GM12878 (cell line): ENCODE measurements around the gene FAM24B. TPM values are rescaled to one million over a fixed set of nuclear protein-coding genes. Genes with fewer than 3 reads are reported as not detected.

Source experiments
- ATAC-seq: fragments of 200-7000 bp; cut with Tn5 transposase; 3 replicates; pipeline ENCODE4 v1.9.1; 2020; ENCODE audit warnings: mild to moderate bottlenecking, moderate library complexity
- BruUV-seq: library from RNA; stranded (reverse); fragments of 400-500 nt; replicated peaks from 2 replicates; lab custom pipeline; 2021; lab: Mats Ljungman, UMichigan
- CTCF ChIA-PET: fragments of 300-600 bp; sonication (Branson Sonifier 250); formaldehyde crosslinking; extraction: SDS; loops from one replicate; lab custom pipeline; 2021; ENCODE audit warnings: inconsistent platforms; lab: Yijun Ruan, JAX
- POLR2A ChIA-PET: fragments of 350-600 bp; formaldehyde crosslinking; extraction: SDS; loops from one replicate; lab custom pipeline; 2021; ENCODE audit warnings: inconsistent platforms; lab: Charles Lee
- RAD21 ChIA-PET: fragments of 300-600 bp; sonication (Branson Sonifier 250); formaldehyde crosslinking; loops from one replicate; lab custom pipeline; 2023; ENCODE audit warnings: antibody characterized with exemption; ENCODE audit not compliant: unreplicated experiment; lab: Charles Lee
- SMC1A ChIA-PET: fragments of 300-600 bp; sonication (Branson Sonifier 250); formaldehyde crosslinking; loops from one replicate; lab custom pipeline; 2023; ENCODE audit not compliant: unreplicated experiment, uncharacterized antibody; lab: Charles Lee
- DNase-seq: peaks from one replicate; pipeline ENCODE4 v3.0.0-alpha.2; 2011; ENCODE audit warnings: low read depth, low spot score
- FAIRE-seq: peaks from 3 replicates; lab custom pipeline; 2011; peaks lifted over from hg19 to GRCh38; lab: Jason Lieb, UNC
- H2AFZ ChIP-seq: 2 replicates; pipeline ENCODE4 v1.6.0; 2011; ENCODE audit warnings: low read depth, low read length, control low read depth; ENCODE audit not compliant: control insufficient read depth
- H3K27ac ChIP-seq: 2 replicates; pipeline ENCODE4 v1.5.1; 2011; ENCODE audit warnings: control low read depth; ENCODE audit not compliant: control insufficient read depth, insufficient read depth
- H3K27me3 ChIP-seq, 2 experiments: replicated peaks in 1 of 2; 2 replicates each; pipeline versions ENCODE4 v1.6.0 to v1.6.1; 2011; ENCODE audit warnings: low read length in 1 of 2; ENCODE audit not compliant: control insufficient read depth in 2 of 2, insufficient read depth in 2 of 2
- H3K36me3 ChIP-seq, 2 experiments: 2 replicates each; pipeline ENCODE4 v1.5.1; 2011; ENCODE audit warnings: low read length in 1 of 2; ENCODE audit not compliant: control insufficient read depth in 2 of 2, insufficient read depth in 2 of 2
- H3K4me1 ChIP-seq: 2 replicates; pipeline ENCODE4 v1.6.1; 2011; ENCODE audit warnings: mild to moderate bottlenecking, low read length, moderate library complexity, mixed read lengths; ENCODE audit not compliant: control insufficient read depth, insufficient read depth
- H3K4me2 ChIP-seq: 2 replicates; pipeline ENCODE4 v1.6.0; 2011; ENCODE audit warnings: control low read depth; ENCODE audit not compliant: control insufficient read depth, insufficient read depth
- H3K4me3 ChIP-seq: fragments of 200-600 bp; sonication (generic); 2 replicates; pipeline ENCODE4 v1.5.1; 2016
- H3K79me2 ChIP-seq: 2 replicates; pipeline ENCODE4 v1.6.0; 2011; ENCODE audit warnings: low read length; ENCODE audit not compliant: control insufficient read depth, insufficient read depth
- H3K9ac ChIP-seq: 2 replicates; pipeline ENCODE4 v1.8.0; 2011; ENCODE audit warnings: low read length, control low read depth, mixed read lengths; ENCODE audit not compliant: control insufficient read depth, insufficient read depth
- H3K9me3 ChIP-seq: replicated peaks from 3 replicates; pipeline ENCODE4 v1.5.1; 2011; ENCODE audit warnings: mild to moderate bottlenecking, low read length; ENCODE audit not compliant: control insufficient read depth, insufficient read depth
- H4K20me1 ChIP-seq: 2 replicates; pipeline ENCODE4 v1.6.0; 2011; ENCODE audit not compliant: control insufficient read depth, insufficient read depth
- CREM ChIP-seq: IDR thresholded peaks from 2 replicates; pipeline ENCODE4 v1.6.1; 2014; ENCODE audit warnings: antibody characterized with exemption, low read depth
- HDGF ChIP-seq: fragments of 450-650 bp; IDR thresholded peaks from 2 replicates; pipeline ENCODE4 v1.6.1; 2016; ENCODE audit warnings: antibody characterized with exemption
- IRF4 ChIP-seq: IDR thresholded peaks from 2 replicates; pipeline ENCODE4 v1.6.1; 2011; ENCODE audit warnings: low read depth, low read length
- MEF2A ChIP-seq: IDR thresholded peaks from 2 replicates; pipeline ENCODE4 v1.6.1; 2011; ENCODE audit warnings: low read depth, mild to moderate bottlenecking, low read length, moderate library complexity; ENCODE audit not compliant: insufficient read depth
- NFYA ChIP-seq: IDR thresholded peaks from 2 replicates; pipeline ENCODE4 v1.6.1; 2011; ENCODE audit warnings: low read depth, mild to moderate bottlenecking, low read length, improper control_type of control experiment, borderline replicate concordance
- TCF7 ChIP-seq: IDR thresholded peaks from 2 replicates; pipeline ENCODE4 v1.6.1; 2014; ENCODE audit warnings: antibody characterized with exemption, borderline replicate concordance
- WGBS: methylation state at CpG from one replicate; pipeline ENCODE4 v1.1.6; 2016; ENCODE audit warnings: low lambda C conversion rate; ENCODE audit not compliant: insufficient replicate concordance, insufficient coverage; ENCODE audit errors: missing lambda C conversion rate; 5-methylcytosine and 5-hydroxymethylcytosine counted together
- in situ Hi-C: fragments of 300-500 bp; cut with MboI; formaldehyde crosslinking; loops from 9 replicates; pipeline ENCODE4 v1.14.3; 2018; ENCODE audit warnings: mixed read lengths
- intact Hi-C: fragments of 100-400 bp; cut with micrococcal nuclease; formaldehyde crosslinking; loops from one replicate; pipeline ENCODE4 v1.14.2; 2022; ENCODE audit not compliant: unreplicated experiment
- polyA plus RNA-seq, 11 experiments: library from polyadenylated mRNA; depleted of rRNA in 4 of 11; unstranded in 6 of 11; stranded (reverse) in 5 of 11; fragments of >200 nt; fragmentation: Nextera tagmentation in 4 of 11; fragmentation: Illumina TruSeq in 1 of 11; extraction: Ambion mirVana in 4 of 11; extraction: Trizol in 1 of 11; gene quantifications; 1 replicate in 1 of 11; 2 replicates in 10 of 11; pipeline versions ENCODE4 v1.2.1 to v1.2.3, GENCODE V29; 2011 to 2016; ENCODE audit warnings: inconsistent platforms in 2 of 11, missing spikeins in 2 of 11, low read depth in 1 of 11
- total RNA-seq, 4 experiments: library from RNA; depleted of rRNA in 3 of 4; stranded (reverse); fragments of >200 nt in 3 of 4; fragmentation: Illumina TruSeq in 1 of 4; extraction: Trizol in 1 of 4; gene quantifications; 2 replicates each; pipeline versions ENCODE4 v1.2.1 to v1.2.3, GENCODE V29; 2013 to 2021
- TF ChIP-seq, protein P1 (sequence below): fragments of 150-350 bp; IDR thresholded peaks from 2 replicates; pipeline ENCODE4 v1.6.1; 2016; ENCODE audit warnings: low read depth, low read length
- TF ChIP-seq, protein P2 (sequence below): fragments of 450-650 bp; formaldehyde crosslinking; IDR thresholded peaks from 2 replicates; pipeline ENCODE4 v1.4.0; 2022; ENCODE audit warnings: mild to moderate bottlenecking, moderate library complexity
- TF ChIP-seq, protein P3 (sequence below): fragments of 450-650 bp; IDR thresholded peaks from 2 replicates; pipeline ENCODE4 v1.6.1; 2016; ENCODE audit warnings: mild to moderate bottlenecking, moderate library complexity, borderline replicate concordance
- TF ChIP-seq, protein P4 (sequence below): fragments of 450-650 bp; IDR thresholded peaks from 2 replicates; pipeline ENCODE4 v1.6.1; 2018; ENCODE audit warnings: borderline replicate concordance, mild to moderate bottlenecking; ENCODE audit not compliant: partially characterized antibody

The FAM24B gene
- total and polyA plus RNA-seq, 10 of the 15 experiments (the other 5 are each of a cell fraction or from before 2014, with no cell fraction given) = 4.8 to 15.3 (median 7.2) TPM

DNA sequence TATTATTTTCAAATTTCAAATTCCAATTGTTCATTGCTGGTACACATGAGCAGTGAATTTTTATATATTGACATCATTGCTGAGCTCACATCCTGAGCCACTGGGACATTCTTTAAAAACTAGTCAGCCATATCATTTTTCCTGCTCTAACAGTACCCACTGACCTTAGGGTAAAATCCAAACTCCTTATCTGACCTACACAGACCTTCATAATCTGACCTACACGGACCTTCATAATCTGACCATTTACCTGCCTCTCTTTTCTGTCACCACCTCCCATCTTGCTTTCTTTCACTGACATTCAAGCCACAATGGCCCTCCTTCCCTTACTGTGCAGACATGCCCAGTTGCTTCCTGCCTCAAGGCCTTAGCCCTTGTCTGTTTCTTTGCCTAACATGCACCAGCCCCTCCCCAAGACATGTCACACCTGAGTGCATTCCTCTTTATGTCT lies 17.6 kb downstream of the FAM24B start:
- no peak overlapping the region for H3K9ac ChIP-seq
- H2AFZ ChIP-seq = no peak overlapping the region
- no peaks in the 10 kb centered on the region for H4K20me1 ChIP-seq
- H3K27ac ChIP-seq = no peak overlapping the region
- ChIA-PET RAD21 (no interaction called here), CTCF (no interaction called here), SMC1A (no interaction called here), POLR2A (no interaction called here)
- no peak for DNase-seq
- H3K36me3 ChIP-seq = peaks cover 0 to 2% of the 10 kb centered on the region in 2 experiments; a peak in 2 of 4 replicates
- no peak overlapping the region for H3K4me2 ChIP-seq
- 83% methylated on average over 1 of the region's 1 CpG for WGBS
- no peaks in the 10 kb centered on the region for H3K27me3 ChIP-seq
- intact Hi-C loops (no loop called here), in situ Hi-C loops (no loop called here)
- H3K4me1 ChIP-seq = no peaks in the 10 kb centered on the region
- no peak overlapping the region for H3K4me3 ChIP-seq
- H3K9me3 ChIP-seq = no peaks in the 10 kb centered on the region
- FAIRE-seq = no peak
- no peak for ATAC-seq
- H3K79me2 ChIP-seq = peaks cover 7% of the 10 kb centered on the region
- no TSS peak for BruUV-seq
- TF ChIP-seq, protein P1, sequence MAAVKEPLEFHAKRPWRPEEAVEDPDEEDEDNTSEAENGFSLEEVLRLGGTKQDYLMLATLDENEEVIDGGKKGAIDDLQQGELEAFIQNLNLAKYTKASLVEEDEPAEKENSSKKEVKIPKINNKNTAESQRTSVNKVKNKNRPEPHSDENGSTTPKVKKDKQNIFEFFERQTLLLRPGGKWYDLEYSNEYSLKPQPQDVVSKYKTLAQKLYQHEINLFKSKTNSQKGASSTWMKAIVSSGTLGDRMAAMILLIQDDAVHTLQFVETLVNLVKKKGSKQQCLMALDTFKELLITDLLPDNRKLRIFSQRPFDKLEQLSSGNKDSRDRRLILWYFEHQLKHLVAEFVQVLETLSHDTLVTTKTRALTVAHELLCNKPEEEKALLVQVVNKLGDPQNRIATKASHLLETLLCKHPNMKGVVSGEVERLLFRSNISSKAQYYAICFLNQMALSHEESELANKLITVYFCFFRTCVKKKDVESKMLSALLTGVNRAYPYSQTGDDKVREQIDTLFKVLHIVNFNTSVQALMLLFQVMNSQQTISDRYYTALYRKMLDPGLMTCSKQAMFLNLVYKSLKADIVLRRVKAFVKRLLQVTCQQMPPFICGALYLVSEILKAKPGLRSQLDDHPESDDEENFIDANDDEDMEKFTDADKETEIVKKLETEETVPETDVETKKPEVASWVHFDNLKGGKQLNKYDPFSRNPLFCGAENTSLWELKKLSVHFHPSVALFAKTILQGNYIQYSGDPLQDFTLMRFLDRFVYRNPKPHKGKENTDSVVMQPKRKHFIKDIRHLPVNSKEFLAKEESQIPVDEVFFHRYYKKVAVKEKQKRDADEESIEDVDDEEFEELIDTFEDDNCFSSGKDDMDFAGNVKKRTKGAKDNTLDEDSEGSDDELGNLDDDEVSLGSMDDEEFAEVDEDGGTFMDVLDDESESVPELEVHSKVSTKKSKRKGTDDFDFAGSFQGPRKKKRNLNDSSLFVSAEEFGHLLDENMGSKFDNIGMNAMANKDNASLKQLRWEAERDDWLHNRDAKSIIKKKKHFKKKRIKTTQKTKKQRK = no peak
- TF ChIP-seq, protein P2, sequence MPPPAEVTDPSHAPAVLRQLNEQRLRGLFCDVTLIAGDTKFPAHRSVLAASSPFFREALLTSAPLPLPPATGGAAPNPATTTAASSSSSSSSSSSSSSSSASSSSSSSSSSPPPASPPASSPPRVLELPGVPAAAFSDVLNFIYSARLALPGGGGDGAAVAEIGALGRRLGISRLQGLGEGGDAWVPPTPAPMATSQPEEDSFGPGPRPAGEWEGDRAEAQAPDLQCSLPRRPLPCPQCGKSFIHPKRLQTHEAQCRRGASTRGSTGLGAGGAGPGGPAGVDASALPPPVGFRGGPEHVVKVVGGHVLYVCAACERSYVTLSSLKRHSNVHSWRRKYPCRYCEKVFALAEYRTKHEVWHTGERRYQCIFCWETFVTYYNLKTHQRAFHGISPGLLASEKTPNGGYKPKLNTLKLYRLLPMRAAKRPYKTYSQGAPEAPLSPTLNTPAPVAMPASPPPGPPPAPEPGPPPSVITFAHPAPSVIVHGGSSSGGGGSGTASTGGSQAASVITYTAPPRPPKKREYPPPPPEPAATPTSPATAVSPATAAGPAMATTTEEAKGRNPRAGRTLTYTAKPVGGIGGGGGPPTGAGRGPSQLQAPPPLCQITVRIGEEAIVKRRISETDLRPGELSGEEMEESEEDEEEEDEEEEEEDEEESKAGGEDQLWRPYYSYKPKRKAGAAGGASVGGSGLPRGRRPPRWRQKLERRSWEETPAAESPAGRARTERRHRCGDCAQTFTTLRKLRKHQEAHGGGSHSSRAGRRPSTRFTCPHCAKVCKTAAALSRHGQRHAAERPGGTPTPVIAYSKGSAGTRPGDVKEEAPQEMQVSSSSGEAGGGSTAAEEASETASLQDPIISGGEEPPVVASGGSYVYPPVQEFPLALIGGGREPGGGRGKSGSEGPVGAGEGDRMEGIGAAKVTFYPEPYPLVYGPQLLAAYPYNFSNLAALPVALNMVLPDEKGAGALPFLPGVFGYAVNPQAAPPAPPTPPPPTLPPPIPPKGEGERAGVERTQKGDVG = no peak
- TF ChIP-seq HDGF = no peak
- no peak for TF ChIP-seq CREM
- no peak for TF ChIP-seq IRF4
- no peak for TF ChIP-seq NFYA
- no peak for TF ChIP-seq MEF2A
- TF ChIP-seq, protein P3, sequence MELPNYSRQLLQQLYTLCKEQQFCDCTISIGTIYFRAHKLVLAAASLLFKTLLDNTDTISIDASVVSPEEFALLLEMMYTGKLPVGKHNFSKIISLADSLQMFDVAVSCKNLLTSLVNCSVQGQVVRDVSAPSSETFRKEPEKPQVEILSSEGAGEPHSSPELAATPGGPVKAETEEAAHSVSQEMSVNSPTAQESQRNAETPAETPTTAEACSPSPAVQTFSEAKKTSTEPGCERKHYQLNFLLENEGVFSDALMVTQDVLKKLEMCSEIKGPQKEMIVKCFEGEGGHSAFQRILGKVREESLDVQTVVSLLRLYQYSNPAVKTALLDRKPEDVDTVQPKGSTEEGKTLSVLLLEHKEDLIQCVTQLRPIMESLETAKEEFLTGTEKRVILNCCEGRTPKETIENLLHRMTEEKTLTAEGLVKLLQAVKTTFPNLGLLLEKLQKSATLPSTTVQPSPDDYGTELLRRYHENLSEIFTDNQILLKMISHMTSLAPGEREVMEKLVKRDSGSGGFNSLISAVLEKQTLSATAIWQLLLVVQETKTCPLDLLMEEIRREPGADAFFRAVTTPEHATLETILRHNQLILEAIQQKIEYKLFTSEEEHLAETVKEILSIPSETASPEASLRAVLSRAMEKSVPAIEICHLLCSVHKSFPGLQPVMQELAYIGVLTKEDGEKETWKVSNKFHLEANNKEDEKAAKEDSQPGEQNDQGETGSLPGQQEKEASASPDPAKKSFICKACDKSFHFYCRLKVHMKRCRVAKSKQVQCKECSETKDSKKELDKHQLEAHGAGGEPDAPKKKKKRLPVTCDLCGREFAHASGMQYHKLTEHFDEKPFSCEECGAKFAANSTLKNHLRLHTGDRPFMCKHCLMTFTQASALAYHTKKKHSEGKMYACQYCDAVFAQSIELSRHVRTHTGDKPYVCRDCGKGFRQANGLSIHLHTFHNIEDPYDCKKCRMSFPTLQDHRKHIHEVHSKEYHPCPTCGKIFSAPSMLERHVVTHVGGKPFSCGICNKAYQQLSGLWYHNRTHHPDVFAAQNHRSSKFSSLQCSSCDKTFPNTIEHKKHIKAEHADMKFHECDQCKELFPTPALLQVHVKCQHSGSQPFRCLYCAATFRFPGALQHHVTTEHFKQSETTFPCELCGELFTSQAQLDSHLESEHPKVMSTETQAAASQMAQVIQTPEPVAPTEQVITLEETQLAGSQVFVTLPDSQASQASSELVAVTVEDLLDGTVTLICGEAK = no peak
- TF ChIP-seq, protein P4, sequence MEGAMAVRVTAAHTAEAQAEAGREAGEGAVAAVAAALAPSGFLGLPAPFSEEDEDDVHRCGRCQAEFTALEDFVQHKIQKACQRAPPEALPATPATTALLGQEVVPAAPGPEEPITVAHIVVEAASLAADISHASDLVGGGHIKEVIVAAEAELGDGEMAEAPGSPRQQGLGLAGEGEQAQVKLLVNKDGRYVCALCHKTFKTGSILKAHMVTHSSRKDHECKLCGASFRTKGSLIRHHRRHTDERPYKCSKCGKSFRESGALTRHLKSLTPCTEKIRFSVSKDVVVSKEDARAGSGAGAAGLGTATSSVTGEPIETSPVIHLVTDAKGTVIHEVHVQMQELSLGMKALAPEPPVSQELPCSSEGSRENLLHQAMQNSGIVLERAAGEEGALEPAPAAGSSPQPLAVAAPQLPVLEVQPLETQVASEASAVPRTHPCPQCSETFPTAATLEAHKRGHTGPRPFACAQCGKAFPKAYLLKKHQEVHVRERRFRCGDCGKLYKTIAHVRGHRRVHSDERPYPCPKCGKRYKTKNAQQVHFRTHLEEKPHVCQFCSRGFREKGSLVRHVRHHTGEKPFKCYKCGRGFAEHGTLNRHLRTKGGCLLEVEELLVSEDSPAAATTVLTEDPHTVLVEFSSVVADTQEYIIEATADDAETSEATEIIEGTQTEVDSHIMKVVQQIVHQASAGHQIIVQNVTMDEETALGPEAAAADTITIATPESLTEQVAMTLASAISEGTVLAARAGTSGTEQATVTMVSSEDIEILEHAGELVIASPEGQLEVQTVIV = no peak
- no peak for TF ChIP-seq TCF7
